Embryonic facial prominence (tissue), 1 donor: ENCODE data around the gene ZNF112.

Experiments used
- DNase-seq: peaks from one replicate; pipeline ENCODE4 v3.0.0-alpha.2; 2016; ENCODE audit errors: extremely low spot score

ZNF112 gene

GRCh38 chr19:44282846-44283245 lies 73.6 kb downstream of the ZNF112 start:
- DNase-seq = no peak

- no peak for DNase-seq
These were observed 75.6 kb downstream of the ZNF112 start for GRCh38 chr19:44280916-44281315.

- no peak for DNase-seq
These were observed 78.2 kb downstream of the ZNF112 start for GRCh38 chr19:44278181-44278690.

- no peak for DNase-seq
These were observed 79.1 kb downstream of the ZNF112 start for GRCh38 chr19:44277331-44277730.
